ENCODE data around the gene SLC35E2B. TPM values are rescaled to one million over a fixed set of nuclear protein-coding genes. Genes with fewer than 3 reads are reported as not detected.
"Not testable (repeated sequence)": the region's sequence is repeated elsewhere in the genome, so short reads cannot be mapped to it uniquely, and the experiment has no call there.

The SLC35E2B gene
- total RNA-seq, 2 donors from 2014 or later, result 15.3 to 24.6 TPM

- DNase-seq; intact Hi-C loops (cut with DNase I); ATAC-seq: not testable (repeated sequence)
Measured at GRCh38 chr1:1705623-1706022, 13.0 kb upstream of the SLC35E2B start.

DNA sequence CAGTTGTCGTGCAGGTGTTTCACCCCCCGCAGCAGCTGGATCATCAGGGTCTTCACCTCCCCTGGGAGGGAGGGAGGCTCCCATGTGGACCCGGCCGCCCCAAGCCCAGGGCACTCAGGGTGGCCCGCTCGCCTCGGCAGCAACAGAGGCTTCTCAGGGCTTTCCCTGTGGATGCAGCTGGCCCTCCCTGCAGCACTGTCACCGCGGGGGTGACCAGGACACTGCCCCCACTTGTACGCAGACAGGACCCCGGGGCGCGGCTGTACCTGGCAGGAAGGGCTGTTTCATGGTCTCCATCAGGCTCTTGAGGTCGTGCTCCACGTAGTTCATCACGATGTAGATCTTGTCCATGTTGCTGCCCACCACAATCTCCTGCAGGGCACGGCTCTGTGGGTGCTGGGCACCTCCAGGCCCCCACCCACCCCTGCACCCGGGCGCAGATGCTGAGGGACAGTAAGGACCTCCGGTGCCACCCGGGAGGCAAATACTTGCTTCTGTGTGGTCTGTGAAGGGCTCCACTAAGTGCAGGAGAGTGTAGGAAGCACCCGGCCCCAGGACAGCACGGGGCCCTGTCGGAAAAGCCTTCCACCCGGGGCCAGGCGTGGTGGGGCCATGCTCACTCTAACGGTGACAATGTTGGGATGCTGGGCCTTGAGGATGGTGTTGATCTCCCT, 11.8 kb upstream of the SLC35E2B start:
- ATAC-seq, DNase-seq: not testable (repeated sequence)

DNA sequence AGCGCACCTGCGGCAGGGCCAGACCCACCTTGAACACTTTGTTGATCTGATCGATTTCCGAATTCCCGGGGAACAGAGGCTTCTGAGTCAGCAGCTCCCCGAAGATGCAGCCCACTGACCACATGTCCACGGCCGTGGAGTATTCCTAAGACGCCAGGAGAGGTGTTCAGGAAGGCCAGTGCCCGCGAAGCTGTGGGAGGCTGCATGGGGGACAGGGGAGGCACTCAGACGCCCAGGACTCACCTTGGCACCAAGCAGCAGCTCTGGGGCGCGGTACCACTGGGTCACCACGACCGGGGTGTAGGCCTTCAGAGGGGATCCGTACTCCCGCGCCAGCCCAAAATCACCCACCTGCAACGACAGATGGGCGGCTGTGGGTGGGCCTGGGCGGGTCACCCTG, 11.2 kb upstream of the SLC35E2B start:
- ATAC-seq, result no peak
- DNase-seq, result no peak

More for the DNA sequence above, 11.8 kb upstream of the SLC35E2B start:
- intact Hi-C loops (cut with DNase I), result not testable (repeated sequence)

DNA sequence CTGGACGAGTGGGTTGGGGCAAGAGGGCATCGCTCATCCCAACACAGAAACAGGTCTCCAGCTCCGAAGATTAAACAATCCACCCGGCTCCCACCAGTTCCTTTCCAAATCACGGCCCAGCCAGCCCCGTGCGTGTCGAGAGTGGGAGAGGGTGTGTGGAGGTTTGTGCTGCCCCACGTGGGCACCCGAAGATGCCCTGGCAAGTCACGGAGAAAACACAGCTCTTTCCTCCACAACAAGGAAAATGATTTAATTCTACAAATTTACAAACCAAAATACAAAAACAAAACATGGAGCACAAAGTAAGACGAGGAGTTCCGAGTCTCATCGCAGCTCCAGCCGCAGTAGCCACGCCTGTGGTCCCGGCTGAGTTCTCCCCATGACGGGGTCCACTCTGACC, 9.9 kb upstream of the SLC35E2B start:
- DNase-seq; ATAC-seq; intact Hi-C loops (cut with DNase I): not testable (repeated sequence)

More for the DNA sequence above, 11.2 kb upstream of the SLC35E2B start:
- intact Hi-C loops (cut with DNase I), result no loop called here

DNA sequence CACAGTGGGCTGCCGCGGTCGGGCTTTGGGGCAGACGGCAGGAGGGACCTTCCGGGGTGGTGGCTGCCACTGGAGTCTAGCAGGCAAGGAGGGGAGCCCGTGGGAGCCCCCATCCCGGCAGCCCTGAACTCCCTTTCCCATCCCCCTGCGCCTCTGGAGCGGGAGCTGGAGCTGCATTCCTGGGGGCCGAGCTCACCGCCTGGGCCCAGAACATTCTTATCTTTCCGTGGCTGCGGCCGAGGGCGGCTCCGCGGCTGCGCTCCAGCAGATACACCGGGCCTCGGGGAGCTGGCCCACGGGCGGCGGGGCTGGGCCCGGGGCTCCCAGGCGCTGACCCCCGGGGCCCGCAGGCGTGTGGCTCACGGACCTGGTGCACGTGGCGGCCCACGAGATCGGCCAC, 8.0 kb upstream of the SLC35E2B start:
- intact Hi-C loops (cut with DNase I); DNase-seq: not testable (repeated sequence)
- peak; percentile 79 to 82 for ATAC-seq

DNA sequence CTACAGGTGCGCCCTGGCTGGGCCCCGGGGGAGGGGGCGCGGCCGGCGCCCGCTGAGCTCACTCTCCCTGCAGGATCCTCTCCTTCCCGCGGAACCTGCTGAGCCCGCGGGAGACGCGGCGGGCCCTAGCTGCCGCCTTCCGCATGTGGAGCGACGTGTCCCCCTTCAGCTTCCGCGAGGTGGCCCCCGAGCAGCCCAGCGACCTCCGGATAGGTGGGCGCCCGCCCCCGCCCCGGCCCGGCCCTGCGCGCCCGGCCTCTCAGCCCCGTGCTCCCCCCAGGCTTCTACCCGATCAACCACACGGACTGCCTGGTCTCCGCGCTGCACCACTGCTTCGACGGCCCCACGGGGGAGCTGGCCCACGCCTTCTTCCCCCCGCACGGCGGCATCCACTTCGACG, 7.5 kb upstream of the SLC35E2B start:
- intact Hi-C loops (cut with DNase I); DNase-seq: not testable (repeated sequence)
- ATAC-seq, result peak; percentile 7 to 32

GRCh38 chr1:1699061-1699460, 6.5 kb upstream of the SLC35E2B start:
- DNase-seq; ATAC-seq; intact Hi-C loops (cut with DNase I): not testable (repeated sequence)

DNA sequence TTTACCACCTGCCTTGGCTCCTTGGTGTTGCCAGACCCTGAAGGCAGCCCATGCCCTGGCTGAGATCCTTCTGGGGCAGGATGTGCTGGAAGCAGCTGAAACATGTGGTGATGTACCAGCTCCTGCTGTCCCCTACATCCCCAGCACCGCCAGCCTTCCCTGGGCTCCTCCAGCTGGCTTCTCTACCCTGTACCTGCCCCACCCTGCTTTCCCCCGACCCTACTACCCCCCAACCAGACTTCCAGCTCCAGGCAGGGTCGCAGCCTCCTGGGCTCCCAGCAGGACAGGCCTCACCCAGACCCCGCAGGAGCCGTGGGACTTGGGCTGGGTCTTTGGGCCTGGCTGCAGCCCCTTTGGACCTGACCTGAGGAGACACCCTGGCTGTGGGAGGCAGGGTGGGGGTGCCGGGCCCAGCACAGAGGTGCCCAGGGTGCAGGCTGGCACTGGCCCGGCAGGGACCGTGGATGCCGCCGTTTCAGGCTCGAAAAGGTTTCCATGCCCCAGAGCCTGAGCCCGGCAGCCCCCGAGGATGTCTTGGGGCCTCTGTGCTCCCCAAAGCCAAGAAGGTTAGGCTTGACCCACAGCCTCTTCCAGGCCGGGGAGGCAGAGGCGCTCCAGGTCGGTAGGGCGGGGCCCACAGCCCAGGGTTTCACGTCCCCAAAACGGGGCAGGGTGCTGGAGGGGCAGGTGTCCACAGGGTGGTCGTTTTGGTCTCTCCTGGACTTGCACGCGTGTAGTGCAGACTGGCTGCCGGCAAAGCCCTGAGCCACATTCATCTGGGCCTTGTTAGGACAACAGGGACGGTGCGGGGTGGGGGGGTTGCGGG, 5.0 kb upstream of the SLC35E2B start:
- DNase-seq; ATAC-seq; intact Hi-C loops (cut with DNase I): not testable (repeated sequence)

- ATAC-seq; intact Hi-C loops (cut with DNase I); DNase-seq: not testable (repeated sequence)
Measured at GRCh38 chr1:1696431-1697357, 4.1 kb upstream of the SLC35E2B start.

GRCh38 chr1:1692324-1692713, 276 bp downstream of the SLC35E2B start:
- intact Hi-C loops (cut with DNase I), result not testable (repeated sequence)
- peak; percentile 78 to 88 for ATAC-seq
- peak; percentile 52 for DNase-seq

GRCh38 chr1:1691443-1691842, 1.2 kb downstream of the SLC35E2B start:
- peak; percentile 3 for DNase-seq
- ATAC-seq; intact Hi-C loops (cut with DNase I): not testable (repeated sequence)

DNA sequence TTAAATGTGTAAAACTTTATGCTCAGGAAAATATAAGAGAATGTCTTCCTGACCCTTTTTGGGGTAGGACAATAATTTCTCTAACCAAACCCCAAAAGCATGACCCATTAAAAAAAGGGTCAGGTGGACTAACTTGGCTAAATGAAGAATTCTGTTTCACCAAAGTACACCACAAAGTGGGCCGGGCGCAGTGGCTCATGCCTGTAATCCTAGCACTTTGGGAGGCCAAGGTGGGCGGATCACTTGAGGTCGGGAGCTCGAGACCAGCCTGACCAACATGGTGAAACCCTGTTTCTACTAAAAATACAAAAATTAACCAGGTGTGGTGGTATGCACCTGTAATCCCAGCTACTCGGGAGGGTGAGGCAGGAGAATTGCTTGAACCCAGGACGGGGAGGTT, 3.1 kb downstream of the SLC35E2B start:
- intact Hi-C loops (cut with DNase I); ATAC-seq: not testable (repeated sequence)
- peak; percentile 3 for DNase-seq

- intact Hi-C loops (cut with DNase I), result no loop called here
- ATAC-seq (no peak), DNase-seq (no peak)
Measured at GRCh38 chr1:1687846-1688245, 4.7 kb downstream of the SLC35E2B start.

- ATAC-seq (no peak), DNase-seq (no peak)
- intact Hi-C loops (cut with DNase I), result no loop called here
Measured at GRCh38 chr1:1684031-1684681, 8.4 kb downstream of the SLC35E2B start.

- intact Hi-C loops (cut with DNase I), result no loop called here
- no peak for DNase-seq
- no peak for ATAC-seq
Measured at GRCh38 chr1:1683104-1683905, 9.3 kb downstream of the SLC35E2B start.

- intact Hi-C loops (cut with DNase I), result no loop called here
- peak; percentile 2 for DNase-seq
- no peak for ATAC-seq
Measured at GRCh38 chr1:1680912-1681273, 11.7 kb downstream of the SLC35E2B start.

DNA sequence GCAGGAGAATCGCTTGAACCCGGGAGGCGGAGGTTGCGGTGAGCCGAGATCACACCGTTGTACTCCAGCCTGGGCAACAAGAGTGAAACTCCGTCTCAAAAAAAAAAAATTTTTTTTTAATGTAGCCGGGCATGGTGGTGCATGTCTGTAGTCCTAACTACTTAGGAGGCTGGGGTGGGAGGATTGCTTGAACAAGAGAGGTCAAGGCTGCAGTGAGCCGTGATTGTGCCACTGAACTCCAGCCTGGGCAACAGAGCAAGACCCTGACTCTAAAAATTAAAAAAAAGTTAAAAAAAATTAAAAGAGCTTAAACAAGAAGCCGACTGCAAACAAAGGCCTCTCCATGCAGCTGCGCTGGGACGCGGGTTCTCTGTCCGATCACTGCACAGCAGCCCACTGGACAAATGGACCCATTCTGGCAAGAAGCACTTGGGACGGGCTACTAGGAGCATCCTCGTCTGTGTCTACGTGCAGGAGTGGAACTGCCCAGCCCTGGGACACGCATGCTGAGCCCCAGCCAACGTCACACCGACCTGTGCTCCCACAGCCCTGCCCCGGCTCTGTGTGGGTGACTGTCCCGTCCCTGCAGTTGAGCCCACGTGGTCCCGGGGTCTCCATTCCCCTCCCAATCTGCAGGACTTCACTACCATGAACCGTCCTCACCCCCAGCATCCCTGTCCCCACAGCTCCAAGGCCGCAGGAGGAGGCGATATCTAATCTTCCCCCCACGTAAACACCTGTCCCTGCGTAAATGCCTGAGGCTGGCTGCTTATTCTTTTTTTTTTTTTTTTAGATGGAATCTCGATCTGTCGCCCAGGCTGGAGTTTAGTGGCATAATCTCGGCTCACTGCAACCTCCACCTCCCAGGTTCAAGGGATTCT, 12.3 kb downstream of the SLC35E2B start:
- no peak for DNase-seq

More for the DNA sequence above, 12.3 kb downstream of the SLC35E2B start:
- intact Hi-C loops (cut with DNase I), result no loop called here
- no peak for ATAC-seq

Measured in left cardiac atrium (tissue), 4 donors.